HEK293 (cell line): ENCODE results near the gene C16orf92.

Experiments
- CTCF ChIA-PET: fragments of 350-600 bp; formaldehyde crosslinking; extraction: SDS; loops from one replicate; lab custom pipeline; 2021; ENCODE audit warnings: antibody characterized with exemption; lab: Yijun Ruan, JAX
- POLR2A ChIA-PET: fragments of 300-600 bp; formaldehyde crosslinking; extraction: SDS; loops from one replicate; lab custom pipeline; 2020; ENCODE audit warnings: antibody characterized with exemption, inconsistent platforms; lab: Yijun Ruan, JAX
- H3K27ac ChIP-seq: fragments of 200-500 bp; sonication (Bioruptor generic); 2 replicates; pipeline ENCODE4 v1.5.1; 2014; ENCODE audit warnings: low read depth, low read length, control low read depth, inconsistent platforms; ENCODE audit errors: extremely low read depth
- H3K36me3 ChIP-seq, 2 experiments: fragments of 200-500 bp in 1 of 2; sonication (Bioruptor generic) in 1 of 2; 1 replicate in 1 of 2; 2 replicates in 1 of 2; pipeline ENCODE4 v1.5.1; 2014 to 2017; ENCODE audit warnings: inconsistent platforms in 2 of 2, low read length in 2 of 2; ENCODE audit not compliant: control insufficient read depth in 2 of 2, insufficient read depth in 1 of 2
- H3K4me1 ChIP-seq: fragments of 200-500 bp; sonication (Bioruptor generic); 2 replicates; pipeline ENCODE4 v1.5.1; 2014; ENCODE audit warnings: mild to moderate bottlenecking, low read length, inconsistent platforms; ENCODE audit not compliant: control insufficient read depth, insufficient read depth
- H3K4me3 ChIP-seq: 2 replicates; pipeline ENCODE4 v1.5.1; 2011; ENCODE audit warnings: low read depth, mild to moderate bottlenecking, control low read depth, low read length, moderate library complexity
- H3K9me3 ChIP-seq: fragments of 200-500 bp; sonication (Bioruptor generic); 2 replicates; pipeline ENCODE4 v1.5.1; 2014; ENCODE audit warnings: low read depth, low read length, inconsistent platforms; ENCODE audit not compliant: control insufficient read depth, insufficient read depth
- EGR2 ChIP-seq: fragments of 450-650 bp; formaldehyde crosslinking; IDR thresholded peaks from 2 replicates; pipeline ENCODE4 v1.5.1; 2016; ENCODE audit warnings: low read depth, missing biosample characterization, missing genetic modification characterization
- GLI2 ChIP-seq: fragments of 450-650 bp; formaldehyde crosslinking; IDR thresholded peaks from 2 replicates; pipeline ENCODE4; 2017; ENCODE audit warnings: missing biosample characterization, missing genetic modification characterization, low read depth, borderline replicate concordance
- GLIS2 ChIP-seq: fragments of 450-650 bp; formaldehyde crosslinking; IDR thresholded peaks from 2 replicates; pipeline ENCODE4 v1.5.1; 2016; ENCODE audit warnings: missing biosample characterization, missing genetic modification characterization
- KLF16 ChIP-seq: fragments of 450-650 bp; formaldehyde crosslinking; IDR thresholded peaks from 2 replicates; pipeline ENCODE4 v1.5.1; 2017; ENCODE audit warnings: missing biosample characterization, missing genetic modification characterization
- KLF9 ChIP-seq: fragments of 450-650 bp; formaldehyde crosslinking; IDR thresholded peaks from 2 replicates; pipeline ENCODE4 v1.5.1; 2016; ENCODE audit warnings: missing biosample characterization, missing genetic modification characterization, low read depth
- YY2 ChIP-seq: fragments of 450-650 bp; formaldehyde crosslinking; IDR thresholded peaks from 2 replicates; pipeline ENCODE4 v1.5.1; 2016; ENCODE audit warnings: missing biosample characterization, missing genetic modification characterization
- ZEB2 ChIP-seq: fragments of 450-650 bp; formaldehyde crosslinking; IDR thresholded peaks from 2 replicates; pipeline ENCODE4 v1.5.1; 2016; ENCODE audit warnings: missing biosample characterization, missing genetic modification characterization
- ZNF174 ChIP-seq: fragments of 450-650 bp; formaldehyde crosslinking; IDR thresholded peaks from 2 replicates; pipeline ENCODE4 v1.5.0; 2017; ENCODE audit warnings: missing biosample characterization, mild to moderate bottlenecking, missing genetic modification characterization
- ZNF184 ChIP-seq: fragments of 450-650 bp; IDR thresholded peaks from 2 replicates; pipeline ENCODE4 v1.5.1; 2018; ENCODE audit warnings: missing biosample characterization, mild to moderate bottlenecking, missing genetic modification characterization
- ZNF19 ChIP-seq: fragments of 450-650 bp; formaldehyde crosslinking; IDR thresholded peaks from 2 replicates; pipeline ENCODE4; 2016; ENCODE audit warnings: missing biosample characterization, missing genetic modification characterization, low read depth
- ZNF24 ChIP-seq: fragments of 450-650 bp; formaldehyde crosslinking; IDR thresholded peaks from 2 replicates; pipeline ENCODE4 v1.5.1; 2016; ENCODE audit warnings: missing biosample characterization, missing genetic modification characterization
- ZNF274 ChIP-seq, 2 experiments: fragments of 200-500 bp in 1 of 2; fragments of 450-650 bp in 1 of 2; sonication (Bioruptor generic) in 1 of 2; formaldehyde crosslinking in 1 of 2; IDR thresholded peaks; 2 replicates each; pipeline versions ENCODE4 v1.5.1 to v1.6.1; 2014 to 2016; ENCODE audit warnings: borderline replicate concordance in 1 of 2, inconsistent platforms in 1 of 2, low read length in 1 of 2, missing biosample characterization in 1 of 2, missing genetic modification characterization in 1 of 2
- ZNF416 ChIP-seq: fragments of 450-650 bp; formaldehyde crosslinking; IDR thresholded peaks from 2 replicates; pipeline ENCODE4 v1.5.1; 2016; ENCODE audit warnings: missing biosample characterization, missing genetic modification characterization
- ZNF423 ChIP-seq: fragments of 450-650 bp; formaldehyde crosslinking; IDR thresholded peaks from 2 replicates; pipeline ENCODE4 v1.5.1; 2016; ENCODE audit warnings: missing biosample characterization, missing genetic modification characterization
- ZNF558 ChIP-seq: fragments of 450-650 bp; formaldehyde crosslinking; IDR thresholded peaks from 2 replicates; pipeline ENCODE4 v1.5.1; 2016; ENCODE audit warnings: missing biosample characterization, missing genetic modification characterization
- ZNF623 ChIP-seq: fragments of 450-650 bp; formaldehyde crosslinking; IDR thresholded peaks from 2 replicates; pipeline ENCODE4 v1.5.1; 2016; ENCODE audit warnings: missing biosample characterization, missing genetic modification characterization
- ZNF660 ChIP-seq: fragments of 450-650 bp; IDR thresholded peaks from 2 replicates; pipeline ENCODE4 v1.5.1; 2018; ENCODE audit warnings: missing biosample characterization, mild to moderate bottlenecking, missing genetic modification characterization
- ZNF677 ChIP-seq: fragments of 450-650 bp; IDR thresholded peaks from 2 replicates; pipeline ENCODE4 v1.5.0; 2018; ENCODE audit warnings: missing biosample characterization, mild to moderate bottlenecking, missing genetic modification characterization, moderate library complexity
- ZNF776 ChIP-seq: fragments of 450-650 bp; formaldehyde crosslinking; IDR thresholded peaks from 2 replicates; pipeline ENCODE4 v1.5.0; 2017; ENCODE audit warnings: missing biosample characterization, missing genetic modification characterization, borderline replicate concordance
- ZNF785 ChIP-seq: fragments of 450-650 bp; formaldehyde crosslinking; IDR thresholded peaks from 2 replicates; pipeline ENCODE4 v1.5.1; 2016; ENCODE audit warnings: missing biosample characterization, missing genetic modification characterization
- TF ChIP-seq, protein P1 (sequence below): fragments of 450-650 bp; formaldehyde crosslinking; IDR thresholded peaks from 2 replicates; pipeline ENCODE4 v1.5.1; 2016; ENCODE audit warnings: missing biosample characterization, missing genetic modification characterization
- TF ChIP-seq, protein P2 (sequence below): fragments of 450-650 bp; formaldehyde crosslinking; IDR thresholded peaks from 2 replicates; pipeline ENCODE4 v1.5.1; 2016; ENCODE audit warnings: missing biosample characterization, missing genetic modification characterization
- TF ChIP-seq, protein P3 (sequence below): fragments of 450-650 bp; formaldehyde crosslinking; IDR thresholded peaks from 2 replicates; pipeline ENCODE4; 2016; ENCODE audit warnings: missing biosample characterization, missing genetic modification characterization
- TF ChIP-seq, protein P4 (sequence below): fragments of 450-650 bp; formaldehyde crosslinking; IDR thresholded peaks from 2 replicates; pipeline ENCODE4 v1.5.1; 2016; ENCODE audit warnings: missing biosample characterization, missing genetic modification characterization
- TF ChIP-seq, protein P5 (sequence below): fragments of 450-650 bp; formaldehyde crosslinking; IDR thresholded peaks from 2 replicates; pipeline ENCODE4 v1.5.1; 2016; ENCODE audit warnings: missing biosample characterization, missing genetic modification characterization
- TF ChIP-seq, protein P6 (sequence below): fragments of 450-650 bp; formaldehyde crosslinking; IDR thresholded peaks from 2 replicates; pipeline ENCODE4 v1.5.1; 2016; ENCODE audit warnings: missing biosample characterization, missing genetic modification characterization

Gene C16orf92

DNA sequence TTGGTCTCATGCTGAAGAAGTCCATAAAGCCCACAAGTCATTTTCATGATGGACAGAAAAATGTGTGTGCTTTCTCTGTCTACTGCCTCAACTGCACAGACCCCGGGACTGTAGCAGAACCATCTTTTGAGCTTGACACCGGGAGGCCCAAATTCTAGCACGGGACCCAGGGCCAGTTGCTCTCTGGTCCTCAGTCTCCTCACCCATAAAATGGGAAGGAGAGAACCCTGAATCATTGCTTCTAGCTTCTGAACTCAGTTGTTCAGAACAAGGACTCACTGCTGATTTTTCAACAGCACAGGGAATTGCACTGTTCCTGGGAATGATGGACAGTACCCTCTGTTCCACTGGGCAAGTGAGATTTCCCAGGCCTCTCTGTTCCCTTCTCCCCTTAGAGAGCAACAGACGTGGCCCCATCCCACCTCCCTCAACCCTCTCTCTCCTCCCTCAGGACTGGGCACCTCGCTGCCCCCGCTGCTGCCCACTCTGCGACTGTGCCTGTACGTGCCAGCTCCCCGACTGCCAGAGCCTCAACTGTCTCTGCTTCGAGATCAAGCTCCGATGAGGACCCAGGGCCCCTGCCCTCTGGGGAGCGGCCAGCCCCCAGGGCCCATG is 40.4 kb downstream of the C16orf92 start:
- H3K4me3 ChIP-seq, result no peak overlapping the region
- TF ChIP-seq, protein P1, sequence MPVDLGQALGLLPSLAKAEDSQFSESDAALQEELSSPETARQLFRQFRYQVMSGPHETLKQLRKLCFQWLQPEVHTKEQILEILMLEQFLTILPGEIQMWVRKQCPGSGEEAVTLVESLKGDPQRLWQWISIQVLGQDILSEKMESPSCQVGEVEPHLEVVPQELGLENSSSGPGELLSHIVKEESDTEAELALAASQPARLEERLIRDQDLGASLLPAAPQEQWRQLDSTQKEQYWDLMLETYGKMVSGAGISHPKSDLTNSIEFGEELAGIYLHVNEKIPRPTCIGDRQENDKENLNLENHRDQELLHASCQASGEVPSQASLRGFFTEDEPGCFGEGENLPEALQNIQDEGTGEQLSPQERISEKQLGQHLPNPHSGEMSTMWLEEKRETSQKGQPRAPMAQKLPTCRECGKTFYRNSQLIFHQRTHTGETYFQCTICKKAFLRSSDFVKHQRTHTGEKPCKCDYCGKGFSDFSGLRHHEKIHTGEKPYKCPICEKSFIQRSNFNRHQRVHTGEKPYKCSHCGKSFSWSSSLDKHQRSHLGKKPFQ, result no peak
- TF ChIP-seq KLF9, result no peak
- no peak for TF ChIP-seq ZNF776 (tag by site-specific recombination)
- TF ChIP-seq ZNF677 (tag by site-specific recombination), result no peak
- TF ChIP-seq ZNF660 (tag by site-specific recombination), result no peak
- no peak for TF ChIP-seq GLIS2 (tag by site-specific recombination)
- no peak for TF ChIP-seq ZNF416 (tag by site-specific recombination)
- TF ChIP-seq ZNF24 (tag by site-specific recombination), result peak; percentile 69; the same call in 1 of the 2 replicates
- no peak for TF ChIP-seq ZNF558 (tag by site-specific recombination)
- TF ChIP-seq ZEB2 (tag by site-specific recombination), result no peak
- TF ChIP-seq EGR2 (tag by site-specific recombination), result 0 out of 2 replicates have a peak, but pooled peaks have one; percentile 13
- TF ChIP-seq, protein P2, sequence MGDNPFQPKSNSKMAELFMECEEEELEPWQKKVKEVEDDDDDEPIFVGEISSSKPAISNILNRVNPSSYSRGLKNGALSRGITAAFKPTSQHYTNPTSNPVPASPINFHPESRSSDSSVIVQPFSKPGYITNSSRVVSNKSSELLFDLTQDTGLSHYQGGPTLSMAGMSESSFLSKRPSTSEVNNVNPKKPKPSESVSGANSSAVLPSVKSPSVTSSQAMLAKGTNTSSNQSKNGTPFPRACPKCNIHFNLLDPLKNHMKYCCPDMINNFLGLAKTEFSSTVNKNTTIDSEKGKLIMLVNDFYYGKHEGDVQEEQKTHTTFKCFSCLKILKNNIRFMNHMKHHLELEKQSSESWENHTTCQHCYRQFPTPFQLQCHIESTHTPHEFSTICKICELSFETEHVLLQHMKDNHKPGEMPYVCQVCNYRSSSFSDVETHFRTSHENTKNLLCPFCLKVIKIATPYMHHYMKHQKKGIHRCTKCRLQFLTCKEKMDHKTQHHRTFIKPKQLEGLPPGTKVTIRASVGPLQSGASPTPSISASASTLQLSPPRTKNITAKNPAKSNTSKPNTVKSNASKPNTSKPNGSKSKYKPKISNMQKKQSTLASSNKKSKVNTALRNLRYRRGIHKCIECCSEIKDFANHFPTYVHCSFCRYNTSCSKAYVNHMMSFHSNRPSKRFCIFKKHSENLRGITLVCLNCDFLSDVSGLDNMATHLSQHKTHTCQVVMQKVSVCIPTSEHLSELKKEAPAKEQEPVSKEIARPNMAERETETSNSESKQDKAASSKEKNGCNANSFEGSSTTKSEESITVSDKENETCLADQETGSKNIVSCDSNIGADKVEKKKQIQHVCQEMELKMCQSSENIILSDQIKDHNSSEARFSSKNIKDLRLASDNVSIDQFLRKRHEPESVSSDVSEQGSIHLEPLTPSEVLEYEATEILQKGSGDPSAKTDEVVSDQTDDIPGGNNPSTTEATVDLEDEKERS (tag by site-specific recombination), result no peak
- TF ChIP-seq GLI2 (tag by site-specific recombination), result no peak
- TF ChIP-seq, protein P3, sequence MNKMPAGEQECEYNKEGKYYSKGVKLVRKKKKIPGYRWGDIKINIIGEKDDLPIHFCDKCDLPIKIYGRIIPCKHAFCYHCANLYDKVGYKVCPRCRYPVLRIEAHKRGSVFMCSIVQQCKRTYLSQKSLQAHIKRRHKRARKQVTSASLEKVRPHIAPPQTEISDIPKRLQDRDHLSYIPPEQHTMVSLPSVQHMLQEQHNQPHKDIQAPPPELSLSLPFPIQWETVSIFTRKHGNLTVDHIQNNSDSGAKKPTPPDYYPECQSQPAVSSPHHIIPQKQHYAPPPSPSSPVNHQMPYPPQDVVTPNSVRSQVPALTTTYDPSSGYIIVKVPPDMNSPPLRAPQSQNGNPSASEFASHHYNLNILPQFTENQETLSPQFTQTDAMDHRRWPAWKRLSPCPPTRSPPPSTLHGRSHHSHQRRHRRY (tag by site-specific recombination), result no peak
- TF ChIP-seq, protein P4, sequence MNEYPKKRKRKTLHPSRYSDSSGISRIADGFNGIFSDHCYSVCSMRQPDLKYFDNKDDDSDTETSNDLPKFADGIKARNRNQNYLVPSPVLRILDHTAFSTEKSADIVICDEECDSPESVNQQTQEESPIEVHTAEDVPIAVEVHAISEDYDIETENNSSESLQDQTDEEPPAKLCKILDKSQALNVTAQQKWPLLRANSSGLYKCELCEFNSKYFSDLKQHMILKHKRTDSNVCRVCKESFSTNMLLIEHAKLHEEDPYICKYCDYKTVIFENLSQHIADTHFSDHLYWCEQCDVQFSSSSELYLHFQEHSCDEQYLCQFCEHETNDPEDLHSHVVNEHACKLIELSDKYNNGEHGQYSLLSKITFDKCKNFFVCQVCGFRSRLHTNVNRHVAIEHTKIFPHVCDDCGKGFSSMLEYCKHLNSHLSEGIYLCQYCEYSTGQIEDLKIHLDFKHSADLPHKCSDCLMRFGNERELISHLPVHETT (tag by site-specific recombination), result no peak
- TF ChIP-seq, protein P5, sequence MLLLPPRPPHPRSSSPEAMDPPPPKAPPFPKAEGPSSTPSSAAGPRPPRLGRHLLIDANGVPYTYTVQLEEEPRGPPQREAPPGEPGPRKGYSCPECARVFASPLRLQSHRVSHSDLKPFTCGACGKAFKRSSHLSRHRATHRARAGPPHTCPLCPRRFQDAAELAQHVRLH (tag by site-specific recombination), result peak; percentile 70
- no peak; the same call in 1 of the 2 replicates for TF ChIP-seq YY2 (tag by site-specific recombination)
- no peak for TF ChIP-seq ZNF785 (tag by site-specific recombination)
- no peak for TF ChIP-seq ZNF274 (IDR thresholded peaks at IDR 0.05; ENCODE audit: low read length)
- no peak for TF ChIP-seq ZNF274 (tag by site-specific recombination; IDR thresholded peaks at IDR 0.05; ENCODE audit: borderline replicate concordance)
- TF ChIP-seq ZNF19 (tag by site-specific recombination), result no peak
- no peak for TF ChIP-seq ZNF184 (tag by site-specific recombination)
- no peak for TF ChIP-seq KLF16 (tag by site-specific recombination)
- no peak for TF ChIP-seq ZNF423 (tag by site-specific recombination)
- TF ChIP-seq, protein P6, sequence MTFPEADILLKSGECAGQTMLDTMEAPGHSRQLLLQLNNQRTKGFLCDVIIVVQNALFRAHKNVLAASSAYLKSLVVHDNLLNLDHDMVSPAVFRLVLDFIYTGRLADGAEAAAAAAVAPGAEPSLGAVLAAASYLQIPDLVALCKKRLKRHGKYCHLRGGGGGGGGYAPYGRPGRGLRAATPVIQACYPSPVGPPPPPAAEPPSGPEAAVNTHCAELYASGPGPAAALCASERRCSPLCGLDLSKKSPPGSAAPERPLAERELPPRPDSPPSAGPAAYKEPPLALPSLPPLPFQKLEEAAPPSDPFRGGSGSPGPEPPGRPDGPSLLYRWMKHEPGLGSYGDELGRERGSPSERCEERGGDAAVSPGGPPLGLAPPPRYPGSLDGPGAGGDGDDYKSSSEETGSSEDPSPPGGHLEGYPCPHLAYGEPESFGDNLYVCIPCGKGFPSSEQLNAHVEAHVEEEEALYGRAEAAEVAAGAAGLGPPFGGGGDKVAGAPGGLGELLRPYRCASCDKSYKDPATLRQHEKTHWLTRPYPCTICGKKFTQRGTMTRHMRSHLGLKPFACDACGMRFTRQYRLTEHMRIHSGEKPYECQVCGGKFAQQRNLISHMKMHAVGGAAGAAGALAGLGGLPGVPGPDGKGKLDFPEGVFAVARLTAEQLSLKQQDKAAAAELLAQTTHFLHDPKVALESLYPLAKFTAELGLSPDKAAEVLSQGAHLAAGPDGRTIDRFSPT, result peak; percentile 58
- no peak for TF ChIP-seq ZNF174 (tag by site-specific recombination)
- no peak; the same call in 1 of the 2 replicates for TF ChIP-seq ZNF623

More for the DNA sequence above, 40.4 kb downstream of the C16orf92 start:
- Histone ChIP-seq H3K9me3 (no peaks in the 10 kb centered on the region), H3K36me3 (peaks cover 11 to 39% of the 10 kb centered on the region in 2 experiments; a peak in 2 of 3 replicates), H3K4me1 (peaks cover 2% of the 10 kb centered on the region; the same call in 1 of the 2 replicates), H3K27ac (peak overlapping the region; percentile 100)
- ChIA-PET CTCF (interaction anchor here (0.6 to 1.3 kb wide), 3 partner anchors 8 to 566 kb away, joined by 3 to 12 read pairs (median 3); no protein-coding TSS in a partner anchor), POLR2A (interaction anchor here (1.6 kb wide), 1 partner anchor 10 kb away, joined by 4 read pairs; a partner anchor contains a TSS)
